ENCODE results near the gene MIB1. TPM values are rescaled to one million over a fixed set of nuclear protein-coding genes. Genes with fewer than 3 reads are reported as not detected.
"Not testable (repeated sequence)": the region's sequence is repeated elsewhere in the genome, so short reads cannot be mapped to it uniquely, and the experiment has no call there.

The MIB1 gene
- total RNA-seq (10 to 100 TPM; 19.8 to 21.5 TPM), polyA plus RNA-seq (1 to 10 TPM; 3.8 to 7.1 (median 3.9) TPM), total RNA-seq (55.8 to 118 (median 92.4) reads per million in 6 experiments)

DNA sequence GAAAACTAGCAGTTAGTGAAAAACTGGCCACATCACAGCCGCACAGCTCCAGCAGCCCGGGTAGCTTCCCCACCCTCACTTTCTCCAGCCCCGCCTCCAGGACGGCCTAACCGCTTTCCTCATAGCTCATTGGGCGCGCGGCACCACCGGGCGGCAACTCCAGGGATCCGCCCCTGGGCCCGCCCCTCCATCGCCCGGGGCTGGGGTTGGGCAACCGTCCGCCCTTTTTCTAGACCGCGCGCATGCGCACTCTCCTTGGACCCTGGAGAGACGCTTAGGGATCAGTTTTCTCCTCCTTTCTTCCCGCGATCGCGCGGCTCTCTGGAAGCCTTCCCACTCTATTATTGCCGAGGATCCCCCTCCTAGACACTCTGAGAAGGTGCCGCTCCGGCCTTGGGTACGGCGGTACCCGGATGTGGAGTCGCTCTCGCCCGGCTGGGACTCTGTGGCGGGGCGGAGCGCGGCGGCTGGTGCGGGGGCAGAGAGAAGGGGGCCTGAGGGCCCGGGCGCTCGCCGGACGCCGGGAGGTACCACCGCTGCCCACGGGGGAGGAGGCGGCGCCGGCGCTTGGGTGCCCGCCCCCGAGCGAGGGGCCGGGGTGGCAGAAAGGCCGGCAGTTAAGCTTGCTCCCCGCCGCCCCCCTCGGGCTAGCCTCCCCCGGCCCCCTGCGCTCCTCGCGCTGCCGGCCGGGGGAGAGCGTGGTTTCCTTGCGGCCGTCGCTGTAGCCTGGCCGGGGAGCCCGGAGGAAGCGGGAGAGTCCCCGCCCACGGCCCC lies at the start of gene MIB1:
MIB1 (plus strand) TSS at position 255 of the 774 bp plus-strand sequence. CDS start 792 bp downstream, outside the sequence.
- Mint-ChIP-seq H3K36me3 (peaks cover 0 to 5% (median 0%) of the 10 kb centered on the region in 3 donors), H3K9me3 (peaks cover 0 to 12% (median 5%) of the 10 kb centered on the region in 9 donors), H3K4me1 (peaks cover 16 to 50% (median 41%) of the 10 kb centered on the region in 4 donors), H3K4me3 (peak within 1 kb of the TSS; percentile 92 to 97 (median 94)), H3K27ac (peak within 1 kb of the TSS; percentile 67 to 98 (median 96)), H3K27me3 (peaks cover 0 to 8% (median 0%) of the 10 kb centered on the region in 5 donors)
- DNase-seq (peak; percentile 96 to 99 (median 99)), ATAC-seq (peak; percentile 93 to 96)
- POLR2A ChIA-PET, result interaction anchor here (0.6 to 3.7 kb wide), 5 partner anchors 36 to 140 kb away, joined by 3 to 33 read pairs (median 6); partner anchors contain the start of genes ABHD3, ESCO1 and SNRPD1

DNA sequence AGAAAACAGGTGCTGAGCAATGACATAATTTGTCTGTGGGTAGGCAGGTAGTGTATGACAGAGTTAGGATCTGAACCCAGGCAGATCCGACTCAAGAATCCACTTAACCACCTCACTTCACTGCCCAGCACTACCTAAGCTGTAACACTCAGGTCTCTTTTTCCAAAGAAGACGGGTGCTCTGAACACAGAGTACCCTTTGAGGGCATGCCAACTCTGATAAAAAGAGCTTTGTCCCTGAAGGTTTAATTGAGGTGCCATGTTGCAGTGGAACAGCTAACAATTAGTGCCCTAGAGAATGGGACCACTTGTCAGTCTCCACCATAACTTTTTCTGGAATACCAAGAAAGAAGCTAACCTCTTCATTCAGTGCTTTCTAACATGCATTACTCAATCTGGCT lies 47.3 kb upstream of the MIB1 start:
- Mint-ChIP-seq H3K36me3 (peaks cover 19 to 70% (median 46%) of the 10 kb centered on the region in 3 donors), H3K4me3 (no peak overlapping the region), H3K9me3 (peaks cover 0 to 32% (median 10%) of the 10 kb centered on the region in 9 donors), H3K27me3 (no peaks in the 10 kb centered on the region), H3K27ac (peak overlapping the region in 3 of 10 donors; percentile 23 to 41 (median 24)), H3K4me1 (peaks cover 7 to 21% (median 11%) of the 10 kb centered on the region in 4 donors)
- POLR2A ChIA-PET, result interaction anchor here (0.7 to 1.6 kb wide), 2 partner anchors 10 to 34 kb away, joined by 3 read pairs; no protein-coding TSS in a partner anchor
- DNase-seq (no peak), ATAC-seq (no peak)

DNA sequence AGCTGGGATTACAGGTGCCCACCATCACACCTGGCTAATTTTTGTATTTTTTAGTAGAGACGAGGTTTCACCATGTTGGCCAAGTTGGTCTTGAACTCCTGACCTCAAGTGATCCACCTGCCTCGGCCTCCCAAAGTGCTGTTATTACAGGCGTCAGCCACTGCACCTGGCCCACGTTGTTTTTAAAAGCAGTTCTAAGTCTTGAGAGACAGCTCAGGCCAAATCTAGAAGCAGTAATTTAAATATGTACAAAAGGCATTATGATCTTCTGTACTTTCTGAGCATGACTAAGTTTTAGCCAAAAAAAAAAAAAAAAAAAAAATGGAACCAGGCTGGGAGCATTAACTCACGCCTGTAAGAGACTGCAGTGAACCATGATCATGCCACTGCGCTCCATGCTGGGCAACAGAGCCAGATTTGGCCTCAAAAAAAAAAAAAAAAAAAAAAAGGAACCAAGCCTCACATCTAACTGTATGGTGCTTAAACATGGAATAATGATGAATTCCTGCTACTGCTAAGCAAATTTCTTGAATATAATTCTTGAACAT lies 40.0 kb upstream of the MIB1 start:
- Mint-ChIP-seq H3K4me1 (peaks cover 4 to 35% (median 29%) of the 10 kb centered on the region in 4 donors), H3K36me3 (peaks cover 0 to 47% (median 13%) of the 10 kb centered on the region in 3 donors), H3K4me3 (no peak overlapping the region), H3K27ac (no peak overlapping the region), H3K27me3 (no peaks in the 10 kb centered on the region), H3K9me3 (no peaks in the 10 kb centered on the region)
- ATAC-seq (no peak), DNase-seq (no peak)
- POLR2A ChIA-PET, result no interaction called here

DNA sequence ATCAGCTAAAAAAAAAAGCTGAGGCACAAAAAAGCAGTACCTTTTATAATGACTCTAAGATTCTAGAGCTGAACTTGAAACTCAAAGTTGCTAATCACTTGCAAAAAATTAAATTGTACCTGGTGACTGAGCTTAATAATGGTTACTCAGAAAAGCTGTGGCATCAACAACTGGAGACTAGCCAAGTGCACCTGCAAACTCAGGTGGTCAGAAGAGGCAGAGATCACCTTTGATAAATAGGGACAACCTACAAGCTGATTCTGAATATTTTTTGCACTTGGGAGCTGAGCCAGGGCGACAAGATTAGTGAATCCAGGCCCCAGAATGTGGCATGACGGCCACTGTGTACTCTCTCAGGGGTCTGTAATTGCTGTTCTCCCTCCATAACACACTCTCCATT lies 39.0 kb upstream of the MIB1 start:
- H3K36me3 Mint-ChIP-seq, result peaks cover 0 to 39% (median 12%) of the 10 kb centered on the region in 3 donors

DNA sequence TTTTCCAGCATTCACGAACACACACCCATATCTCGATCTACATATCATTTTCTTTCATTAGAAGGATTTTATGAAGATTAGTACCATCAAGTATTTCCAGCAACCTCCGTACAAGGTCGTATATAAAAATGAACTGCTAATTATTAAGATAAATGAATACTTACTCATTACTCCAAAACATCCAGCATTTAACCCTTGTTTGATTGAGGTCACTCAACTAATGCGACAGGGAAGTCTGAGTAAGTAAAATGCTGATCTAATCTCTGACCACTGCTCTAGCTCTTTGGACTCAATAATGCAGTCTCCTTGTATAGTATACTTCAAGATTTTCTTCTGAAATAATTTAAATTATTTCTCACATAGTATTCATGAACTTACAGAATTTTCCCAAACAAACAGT lies 38.0 kb upstream of the MIB1 start:
- DNase-seq, result no peak
- no peak for ATAC-seq
- no peaks in the 10 kb centered on the region for H3K9me3 Mint-ChIP-seq
- H3K4me1 Mint-ChIP-seq, result peaks cover 6 to 38% (median 32%) of the 10 kb centered on the region in 4 donors
- no peaks in the 10 kb centered on the region for H3K27me3 Mint-ChIP-seq
- peak overlapping the region in 3 of 10 donors; percentile 77 to 96 (median 94) for H3K27ac Mint-ChIP-seq
- POLR2A ChIA-PET, result interaction anchor here (1.1 to 2.5 kb wide), 2 partner anchors 9 to 20 kb away, joined by 3 to 35 read pairs; no protein-coding TSS in a partner anchor
- peaks cover 0 to 35% (median 12%) of the 10 kb centered on the region in 3 donors for H3K36me3 Mint-ChIP-seq
- peak overlapping the region; percentile 28 to 100 (median 97) for H3K4me3 Mint-ChIP-seq

More for the DNA sequence above, 39.0 kb upstream of the MIB1 start:
- DNase-seq, result no peak
- peaks cover 4 to 37% (median 31%) of the 10 kb centered on the region in 4 donors for H3K4me1 Mint-ChIP-seq
- no peaks in the 10 kb centered on the region for H3K27me3 Mint-ChIP-seq
- H3K4me3 Mint-ChIP-seq, result no peak overlapping the region
- POLR2A ChIA-PET, result no interaction called here
- peak overlapping the region in 1 of 10 donors; percentile 38 for H3K27ac Mint-ChIP-seq
- no peak for ATAC-seq
- H3K9me3 Mint-ChIP-seq, result no peaks in the 10 kb centered on the region

DNA sequence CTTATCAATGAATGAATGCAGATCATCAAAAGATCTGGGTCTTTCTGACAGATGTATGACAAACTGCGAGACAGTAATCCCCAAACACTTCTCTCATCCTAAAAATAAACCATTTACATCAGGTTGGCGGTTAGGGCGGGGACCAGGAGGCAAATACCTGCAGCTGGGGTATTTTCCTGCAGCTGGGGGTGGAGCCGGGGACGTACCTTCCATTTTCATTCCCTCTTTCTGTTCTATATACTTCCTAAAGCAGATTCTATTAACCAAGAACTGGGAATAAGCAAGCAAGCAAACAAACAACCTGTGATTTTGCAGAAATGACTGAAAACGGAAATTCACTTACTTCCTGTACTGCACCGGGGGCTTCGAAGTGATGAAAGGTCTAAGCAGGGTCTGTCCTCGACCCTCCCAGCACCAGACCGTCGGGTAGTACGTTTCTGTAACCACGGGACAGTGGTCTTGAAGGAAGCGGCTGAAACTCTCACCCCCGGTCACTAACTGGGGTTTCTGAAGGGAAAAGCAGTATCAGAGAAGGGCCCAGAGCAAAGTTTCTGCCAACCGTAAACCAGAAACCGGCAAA lies 37.3 kb upstream of the MIB1 start:
- H3K9me3 Mint-ChIP-seq, result no peaks in the 10 kb centered on the region
- no peaks in the 10 kb centered on the region for H3K27me3 Mint-ChIP-seq
- H3K4me3 Mint-ChIP-seq, result peak overlapping the region; percentile 90 to 100 (median 97)
- POLR2A ChIA-PET, result interaction anchor here (1.1 to 2.5 kb wide), 4 partner anchors 10 to 38 kb away, joined by 3 to 35 read pairs (median 16); partner anchors contain the start of gene MIB1
- H3K36me3 Mint-ChIP-seq, result peaks cover 0 to 31% (median 10%) of the 10 kb centered on the region in 3 donors
- peaks cover 4 to 37% (median 32%) of the 10 kb centered on the region in 4 donors for H3K4me1 Mint-ChIP-seq
- ATAC-seq, result peak in 1 of 2 donors; percentile 0
- peak in 3 of 10 donors; percentile 6 to 38 (median 25) for DNase-seq
- H3K27ac Mint-ChIP-seq, result peak overlapping the region; percentile 89 to 96 (median 94)

DNA sequence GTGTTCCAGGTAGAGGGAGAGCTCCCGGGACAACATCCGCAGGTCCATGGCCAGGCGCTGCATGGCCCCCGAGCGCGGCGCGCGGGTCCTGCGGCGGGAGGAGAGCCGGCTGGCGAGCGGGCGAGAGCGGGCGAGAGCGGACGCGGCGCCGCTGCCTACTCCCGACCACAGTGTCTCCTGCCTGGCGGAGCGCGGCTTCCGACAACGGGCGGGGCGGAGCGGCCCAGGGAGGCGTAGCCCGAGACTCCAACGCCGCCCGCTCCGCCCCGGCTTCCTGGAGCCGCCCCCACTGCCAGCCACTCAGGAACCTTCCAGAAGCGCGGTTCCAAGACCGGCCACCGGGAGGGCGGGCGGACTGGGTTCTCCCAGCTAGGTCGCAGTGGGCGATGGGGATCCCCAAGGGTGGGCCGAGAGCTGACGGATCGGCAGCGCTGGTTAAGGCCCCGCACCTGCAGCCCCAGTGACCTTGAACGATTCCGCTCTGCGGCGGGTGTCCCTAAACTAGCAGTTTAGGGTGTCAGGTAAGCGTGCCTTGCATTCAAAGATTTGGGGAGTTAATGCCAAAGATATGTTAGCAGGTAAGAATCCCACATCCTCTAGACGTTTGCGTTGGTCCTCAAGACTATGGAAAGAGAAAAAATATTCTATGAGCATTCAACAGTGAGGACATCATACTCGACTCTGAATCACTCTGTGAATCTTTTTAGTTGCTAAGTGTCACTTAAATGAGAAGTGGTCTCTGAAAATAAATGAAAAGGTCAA lies 35.8 kb upstream of the MIB1 start, which contains the start of gene ABHD3:
ABHD3 (minus strand) TSS at position 172 of the 762 bp plus-strand sequence; CDS start at position 63, 109 bp downstream.
- peak; percentile 91 to 93 for ATAC-seq
- Mint-ChIP-seq H3K27me3 (no peaks in the 10 kb centered on the region), H3K9me3 (no peaks in the 10 kb centered on the region), H3K36me3 (peaks cover 0 to 19% (median 7%) of the 10 kb centered on the region in 3 donors), H3K4me3 (peak within 1 kb of the TSS; percentile 90 to 100 (median 97)), H3K27ac (peak within 1 kb of the TSS; percentile 89 to 96 (median 94)), H3K4me1 (peaks cover 11 to 41% (median 38%) of the 10 kb centered on the region in 4 donors)
- peak; percentile 87 to 93 (median 89) for DNase-seq
- POLR2A ChIA-PET, result interaction anchor here (0.6 to 2.5 kb wide), 8 partner anchors 20 to 593 kb away, joined by 3 to 35 read pairs (median 6); partner anchors contain the start of genes ESCO1, MIB1, ROCK1 and SNRPD1

DNA sequence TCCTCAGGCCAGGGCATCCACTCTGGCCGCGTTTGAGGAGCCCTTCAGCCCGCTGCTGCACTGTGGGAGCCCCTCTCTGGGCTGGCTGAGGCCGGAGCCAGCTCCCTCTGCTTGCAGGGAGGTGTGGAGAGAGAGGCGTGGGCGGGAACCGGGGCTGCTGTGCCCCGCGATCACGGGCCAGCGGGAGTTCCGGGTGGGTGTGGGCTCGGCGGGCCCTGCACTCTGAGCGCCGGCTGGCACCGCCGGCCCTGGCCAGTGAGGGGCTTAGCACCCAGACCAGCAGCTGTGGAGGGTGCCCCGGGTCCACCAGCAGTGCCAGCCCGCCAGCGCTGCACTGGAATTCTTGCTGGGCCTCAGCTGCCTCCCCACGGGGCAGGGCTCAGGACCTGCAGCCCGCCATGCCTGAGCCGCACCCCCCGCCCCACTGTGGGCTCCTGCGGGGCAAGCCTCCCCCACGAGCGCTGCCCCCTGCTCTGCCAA lies 34.2 kb upstream of the MIB1 start:
- H3K27me3 Mint-ChIP-seq, result no peaks in the 10 kb centered on the region
- POLR2A ChIA-PET, result interaction anchor here (1.8 kb wide), 1 partner anchor 106 kb away, joined by 4 read pairs; the partner anchor contains the start of gene ESCO1
- no peaks in the 10 kb centered on the region for H3K9me3 Mint-ChIP-seq
- H3K27ac Mint-ChIP-seq, result no peak overlapping the region
- DNase-seq, result no peak
- peaks cover 0 to 10% (median 0%) of the 10 kb centered on the region in 3 donors for H3K36me3 Mint-ChIP-seq
- H3K4me3 Mint-ChIP-seq, result no peak overlapping the region
- no peak for ATAC-seq
- H3K4me1 Mint-ChIP-seq, result peaks cover 11 to 42% (median 38%) of the 10 kb centered on the region in 4 donors

- H3K4me3 Mint-ChIP-seq, result peak overlapping the region in 2 of 10 donors; percentile 48 to 64
- peak overlapping the region in 1 of 10 donors; percentile 47 for H3K27ac Mint-ChIP-seq
- not testable (repeated sequence) for ATAC-seq, DNase-seq, H3K27me3 Mint-ChIP-seq, H3K9me3 Mint-ChIP-seq, H3K36me3 Mint-ChIP-seq
- peaks cover 11 to 39% (median 35%) of the 10 kb centered on the region in 4 donors for H3K4me1 Mint-ChIP-seq
- POLR2A ChIA-PET, result interaction anchor here (1.8 kb wide), 1 partner anchor 107 kb away, joined by 4 read pairs; the partner anchor contains the start of gene ESCO1
These were observed 33.5 kb upstream of the MIB1 start for GRCh38 chr18:21707130-21707529.

DNA sequence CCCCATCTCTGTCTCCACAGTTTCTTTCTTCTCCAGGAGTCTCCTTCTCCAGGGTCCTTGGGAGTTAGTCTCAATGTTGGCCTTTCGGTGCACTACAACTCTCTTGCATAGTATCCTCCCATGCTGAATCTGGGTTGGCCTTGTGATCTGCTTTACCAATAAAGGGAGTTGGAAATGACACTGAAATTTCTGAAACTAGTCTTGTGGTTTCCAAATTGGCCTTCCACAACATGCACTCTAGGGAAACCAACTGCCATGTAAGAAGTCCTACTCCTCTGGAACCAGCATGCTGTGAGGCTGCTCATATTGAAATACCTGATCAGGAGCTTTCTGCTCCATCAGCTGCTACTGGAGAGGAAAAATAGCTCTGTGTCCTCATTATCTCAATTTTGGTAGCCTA lies 26.1 kb upstream of the MIB1 start:
- no peaks in the 10 kb centered on the region for H3K36me3 Mint-ChIP-seq
- POLR2A ChIA-PET, result no interaction called here
- ATAC-seq (no peak), DNase-seq (no peak)
- no peak overlapping the region for H3K4me3 Mint-ChIP-seq
- no peaks in the 10 kb centered on the region for H3K27me3 Mint-ChIP-seq
- peak overlapping the region in 1 of 10 donors; percentile 19 for H3K27ac Mint-ChIP-seq
- H3K9me3 Mint-ChIP-seq, result peaks cover 0 to 30% (median 13%) of the 10 kb centered on the region in 9 donors
- H3K4me1 Mint-ChIP-seq, result peaks cover 2 to 4% (median 3%) of the 10 kb centered on the region in 4 donors

DNA sequence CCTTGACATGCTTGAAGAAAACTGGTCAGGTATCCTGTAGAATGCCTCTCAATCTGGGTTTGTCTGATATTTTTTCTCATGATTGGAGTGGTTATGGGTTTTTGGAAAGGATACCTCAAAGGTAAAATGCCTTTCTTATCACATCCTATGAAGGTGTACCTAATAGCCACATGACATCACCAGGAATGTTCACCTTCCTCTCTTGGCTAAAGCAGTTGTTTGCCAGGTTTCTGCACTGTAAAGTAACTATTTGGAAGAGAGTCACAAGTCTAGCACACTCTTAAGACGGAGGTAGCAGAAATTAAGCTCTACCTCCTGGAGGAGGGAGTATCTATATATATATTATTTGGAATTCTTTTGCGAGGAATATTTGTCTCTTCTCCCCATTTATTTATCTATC lies 17.9 kb upstream of the MIB1 start:
- H3K4me1 Mint-ChIP-seq, result peaks cover 0 to 2% (median under 1%) of the 10 kb centered on the region in 4 donors
- no peaks in the 10 kb centered on the region for H3K27me3 Mint-ChIP-seq
- H3K4me3 Mint-ChIP-seq, result no peak overlapping the region
- no peak for ATAC-seq
- H3K36me3 Mint-ChIP-seq, result peaks cover 0 to 2% (median 0%) of the 10 kb centered on the region in 3 donors
- H3K27ac Mint-ChIP-seq, result peak overlapping the region in 1 of 10 donors; percentile 24
- POLR2A ChIA-PET, result no interaction called here
- peaks cover 0 to 8% (median 3%) of the 10 kb centered on the region in 9 donors for H3K9me3 Mint-ChIP-seq
- no peak for DNase-seq
